ENCODE data around the gene MAML2. TPM values are rescaled to one million over a fixed set of nuclear protein-coding genes. Genes with fewer than 3 reads are reported as not detected.

MAML2 gene
- total and polyA plus RNA-seq, 9 of the 15 experiments (the other 6 are each of a cell fraction or from before 2014, with no cell fraction given) = 0.79 to 6.8 (median 4.8) TPM

DNA sequence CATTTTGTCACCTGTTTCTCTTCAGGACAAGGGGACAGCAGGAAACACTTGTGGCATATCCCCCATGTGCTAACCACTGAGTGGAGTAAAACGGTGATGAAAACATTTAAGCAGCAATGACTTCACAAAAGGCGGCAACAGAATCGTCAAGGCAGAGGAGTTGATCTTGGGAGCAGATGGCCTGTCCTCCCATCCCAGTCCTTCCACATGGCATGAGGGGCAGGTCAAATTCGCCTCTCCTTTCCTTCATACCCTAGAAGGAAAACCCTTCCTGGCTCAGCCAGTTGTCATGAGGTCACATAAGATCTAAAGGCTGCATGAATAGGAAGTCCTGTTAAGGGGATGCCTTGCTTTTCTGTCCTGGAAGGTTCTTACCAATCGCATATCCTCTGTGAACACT, 169.1 kb downstream of the MAML2 start:
- BruUV-seq (replicated peaks) = no TSS peak
- H3K27ac ChIP-seq (ENCODE audit: extremely low read depth, low read depth, low read length) = no peak overlapping the region
- no peak overlapping the region for H3K4me3 ChIP-seq
- no peaks in the 10 kb centered on the region for H3K9me3 ChIP-seq (replicated peaks; ENCODE audit: control insufficient read depth, insufficient read depth, low read depth, low read length)
- no peaks in the 10 kb centered on the region for H3K4me1 ChIP-seq (replicated peaks in 1 of 2; ENCODE audit: control insufficient read depth in 2 of 2, insufficient read depth in 2 of 2, low read length in 2 of 2)
- in situ Hi-C loops (cut with MboI) (no loop called here), intact Hi-C loops (cut with micrococcal nuclease) (no loop called here)
- no peaks in the 10 kb centered on the region for H3K9me1 ChIP-seq (ENCODE audit: control insufficient read depth, insufficient read depth, low read length)
- ChIA-PET CTCF (ENCODE audit: low intra/inter-chr PET ratio) (no interaction called here), POLR2A (interaction anchor here (0.9 to 1.6 kb wide), 3 partner anchors 11 to 143 kb away, joined by 3 to 5 read pairs (median 4); no protein-coding TSS in a partner anchor)
- no peaks in the 10 kb centered on the region for H3K27me3 ChIP-seq (ENCODE audit: control insufficient read depth in 2 of 2, insufficient read depth in 2 of 2, low read length in 2 of 2)
- WGBS (ENCODE audit: insufficient coverage, low coverage, missing lambda C conversion rate) = 52% methylated on average over 5 of the region's 5 CpGs
- no peak overlapping the region for H3K9ac ChIP-seq (ENCODE audit: insufficient read depth in 1 of 2, low read depth in 2 of 2, low read length in 2 of 2)
- DNase-seq (ENCODE audit: extremely low read depth in 1 of 4, low spot score in 3 of 4) (no peak), ATAC-seq (no peak), FAIRE-seq (no peak)
- no peaks in the 10 kb centered on the region for H3K36me3 ChIP-seq (ENCODE audit: control insufficient read depth, insufficient read depth, low read length)
- no peak for TF ChIP-seq BCL6 (CRISPR knock-in tag; IDR thresholded peaks at IDR 0.05)
- TF ChIP-seq GTF2A2 (tag; IDR thresholded peaks at IDR 0.05) = no peak
- TF ChIP-seq CBX3 (IDR thresholded peaks at IDR 0.05; ENCODE audit: borderline replicate concordance in 1 of 2, low read length in 2 of 2) = no peak
- no peak for TF ChIP-seq GABPA (tag; conservative IDR thresholded peaks at IDR 0.05; ENCODE audit: low read depth)
- TF ChIP-seq SNRNP70 (optimal IDR thresholded peaks at IDR 0.05; ENCODE audit: low read depth, low read length) = no peak
- TF ChIP-seq ELF1 (tag; IDR thresholded peaks at IDR 0.05) = no peak
- no peak for TF ChIP-seq HMGN3 (IDR thresholded peaks at IDR 0.05; ENCODE audit: borderline replicate concordance, extremely low read depth, insufficient read length, low read depth, low read length)
- no peak for TF ChIP-seq FOXP1 (CRISPR knock-in tag; IDR thresholded peaks at IDR 0.05)
- no peak for TF ChIP-seq HNRNPLL (IDR thresholded peaks at IDR 0.05; ENCODE audit: low read depth, low read length, poor library complexity, severe bottlenecking)
- TF ChIP-seq FOXK2 (conservative IDR thresholded peaks at IDR 0.05 in 1 of 2, IDR thresholded peaks at IDR 0.05 in 1 of 2; ENCODE audit: low read depth in 2 of 2) = no peak
- TF ChIP-seq, protein P1, sequence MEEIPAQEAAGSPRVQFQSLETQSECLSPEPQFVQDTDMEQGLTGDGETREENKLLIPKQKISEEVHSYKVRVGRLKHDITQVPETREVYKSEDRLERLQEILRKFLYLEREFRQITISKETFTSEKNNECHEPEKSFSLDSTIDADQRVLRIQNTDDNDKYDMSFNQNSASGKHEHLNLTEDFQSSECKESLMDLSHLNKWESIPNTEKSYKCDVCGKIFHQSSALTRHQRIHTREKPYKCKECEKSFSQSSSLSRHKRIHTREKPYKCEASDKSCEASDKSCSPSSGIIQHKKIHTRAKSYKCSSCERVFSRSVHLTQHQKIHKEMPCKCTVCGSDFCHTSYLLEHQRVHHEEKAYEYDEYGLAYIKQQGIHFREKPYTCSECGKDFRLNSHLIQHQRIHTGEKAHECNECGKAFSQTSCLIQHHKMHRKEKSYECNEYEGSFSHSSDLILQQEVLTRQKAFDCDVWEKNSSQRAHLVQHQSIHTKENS (CRISPR knock-in tag; IDR thresholded peaks at IDR 0.05) = no peak
- no peak for TF ChIP-seq ZSCAN32 (CRISPR knock-in tag; IDR thresholded peaks at IDR 0.05)
- no peak for TF ChIP-seq NCOA1 (IDR thresholded peaks at IDR 0.05; ENCODE audit: low read depth)
- no peak for TF ChIP-seq SP1 (CRISPR knock-in tag; IDR thresholded peaks at IDR 0.05)
- TF ChIP-seq RBM22 (IDR thresholded peaks at IDR 0.05; ENCODE audit: low read depth, low read length, poor library complexity, severe bottlenecking) = no peak
- TF ChIP-seq RCOR1 (IDR thresholded peaks at IDR 0.05; ENCODE audit: borderline replicate concordance in 1 of 2, low read depth in 2 of 2, low read length in 2 of 2) = no peak
- TF ChIP-seq HMG20A (CRISPR knock-in tag; conservative IDR thresholded peaks at IDR 0.05) = no peak
- TF ChIP-seq RBM34 (IDR thresholded peaks at IDR 0.05; ENCODE audit: borderline replicate concordance, insufficient read depth, low read length) = no peak
- peak overlapping the region; percentile 30; the same call in 1 of the 2 replicates for H2AFZ ChIP-seq (ENCODE audit: low read depth, low read length)
- H3K4me2 ChIP-seq (ENCODE audit: insufficient read depth, low read length) = no peak overlapping the region
- H4K20me1 ChIP-seq (replicated peaks; ENCODE audit: control insufficient read depth, insufficient read depth, low read length) = no peaks in the 10 kb centered on the region
- no peaks in the 10 kb centered on the region for H3K79me2 ChIP-seq (ENCODE audit: control insufficient read depth, insufficient read depth, low read length)

All from K562 (cell line).